ENCODE data around the gene DCTN5.

GRCh38 chr16:23702951-23703350 is 61.7 kb downstream of the DCTN5 start:
- no peak for TF ChIP-seq CTCF (conservative IDR thresholded peaks at IDR 0.05)
- no peak for TF ChIP-seq ZFX (IDR thresholded peaks at IDR 0.05)
